OCI-LY3 (cell line): ENCODE data around the gene AK1.
"Not testable (repeated sequence)": the region's sequence is repeated elsewhere in the genome, so short reads cannot be mapped to it uniquely, and the experiment has no call there.

ENCODE experiments used
- CTCF ChIP-seq: fragments of 200-600, 300-600 bp; sonication (generic); IDR thresholded peaks from 2 replicates; pipeline ENCODE4 v1.5.1; 2014; ENCODE audit warnings: antibody characterized with exemption, low read length, low read depth
- EZH2phosphoT487 ChIP-seq: fragments of 200-600 bp; shearing (Covaris generic); IDR thresholded peaks from 2 replicates; pipeline ENCODE4 v1.6.1; 2018; ENCODE audit warnings: antibody characterized with exemption, mixed run types, low read depth

- TF ChIP-seq CTCF, EZH2phosphoT487: not testable (repeated sequence)
Measured at GRCh38 chr9:127836561-127836960, 40.9 kb downstream of the AK1 start.
